ENCODE measurements around the gene ZNF366. TPM values are rescaled to one million over a fixed set of nuclear protein-coding genes. Genes with fewer than 3 reads are reported as not detected.

ZNF366 gene
- total RNA-seq, 2 donors from 2014 or later = not detected

- 91 to 100% methylated on average over 1 to 4 of the region's 5 CpGs for WGBS, 2 experiments (ENCODE audit: insufficient coverage in 1 of 2, insufficient read length in 1 of 2)
- Mint-ChIP-seq H3K4me1 (peaks cover 11% of the 10 kb centered on the region), H3K27ac (no peak overlapping the region), H3K27me3 (ENCODE audit: insufficient read depth) (peaks cover 2% of the 10 kb centered on the region), H3K4me3 (no peak overlapping the region), H3K9me3 (no peaks in the 10 kb centered on the region), H3K36me3 (ENCODE audit: low read depth) (no peaks in the 10 kb centered on the region)
- no peaks in the 10 kb centered on the region for H3K4me1 ChIP-seq (ENCODE audit: control insufficient read depth, insufficient read depth, low read length)
- H3K4me3 ChIP-seq (ENCODE audit: low read length) = no peak overlapping the region
- TF ChIP-seq CTCF (conservative IDR thresholded peaks at IDR 0.05) = no peak
- no peaks in the 10 kb centered on the region for H3K27me3 ChIP-seq (ENCODE audit: control insufficient read depth, insufficient read depth, low read length, poor library complexity, severe bottlenecking)
- H3K9me3 ChIP-seq (ENCODE audit: control insufficient read depth, low read length) = no peaks in the 10 kb centered on the region
- no peak overlapping the region for H3K9ac ChIP-seq (ENCODE audit: extremely low read depth, low read length, poor library complexity, severe bottlenecking)
- H3K36me3 ChIP-seq (ENCODE audit: control insufficient read depth, insufficient read depth, low read length) = no peaks in the 10 kb centered on the region
- H3K27ac ChIP-seq (ENCODE audit: low read depth, low read length) = no peak overlapping the region
- DNase-seq = no peak
These were observed 663 bp upstream of the ZNF366 start for GRCh38 chr5:72507907-72508238.

GRCh38 chr5:72506158-72506549, 1.1 kb downstream of the ZNF366 start:
- Mint-ChIP-seq H3K4me1 (peaks cover 14% of the 10 kb centered on the region), H3K27ac (no peak overlapping the region), H3K9me3 (no peaks in the 10 kb centered on the region), H3K27me3 (ENCODE audit: insufficient read depth) (peaks cover 2% of the 10 kb centered on the region), H3K36me3 (ENCODE audit: low read depth) (no peaks in the 10 kb centered on the region), H3K4me3 (no peak overlapping the region)
- H3K36me3 ChIP-seq (ENCODE audit: control insufficient read depth, insufficient read depth, low read length) = no peaks in the 10 kb centered on the region
- no peak for TF ChIP-seq CTCF (conservative IDR thresholded peaks at IDR 0.05)
- H3K9me3 ChIP-seq (ENCODE audit: control insufficient read depth, low read length) = no peaks in the 10 kb centered on the region
- WGBS, 2 experiments (ENCODE audit: insufficient coverage in 1 of 2, insufficient read length in 1 of 2) = 92 to 98% methylated on average over 7 of the region's 7 CpGs
- no peak overlapping the region for H3K9ac ChIP-seq (ENCODE audit: extremely low read depth, low read length, poor library complexity, severe bottlenecking)
- no peak for DNase-seq
- H3K27me3 ChIP-seq (ENCODE audit: control insufficient read depth, insufficient read depth, low read length, poor library complexity, severe bottlenecking) = no peaks in the 10 kb centered on the region
- H3K27ac ChIP-seq (ENCODE audit: low read depth, low read length) = no peak overlapping the region
- no peak overlapping the region for H3K4me3 ChIP-seq (ENCODE audit: low read length)
- no peaks in the 10 kb centered on the region for H3K4me1 ChIP-seq (ENCODE audit: control insufficient read depth, insufficient read depth, low read length)

GRCh38 chr5:72505539-72506157, 1.6 kb downstream of the ZNF366 start:
- TF ChIP-seq CTCF (conservative IDR thresholded peaks at IDR 0.05) = no peak
- Histone ChIP-seq H3K4me3 (ENCODE audit: low read length) (no peak overlapping the region), H3K4me1 (ENCODE audit: control insufficient read depth, insufficient read depth, low read length) (no peaks in the 10 kb centered on the region), H3K27ac (ENCODE audit: low read depth, low read length) (no peak overlapping the region), H3K36me3 (ENCODE audit: control insufficient read depth, insufficient read depth, low read length) (no peaks in the 10 kb centered on the region), H3K9ac (ENCODE audit: extremely low read depth, low read length, poor library complexity, severe bottlenecking) (no peak overlapping the region), H3K27me3 (ENCODE audit: control insufficient read depth, insufficient read depth, low read length, poor library complexity, severe bottlenecking) (no peaks in the 10 kb centered on the region), H3K9me3 (ENCODE audit: control insufficient read depth, low read length) (no peaks in the 10 kb centered on the region)
- 93 to 96% methylated on average over 4 to 7 of the region's 7 CpGs for WGBS, 2 experiments (ENCODE audit: insufficient coverage in 1 of 2, insufficient read length in 1 of 2)
- no peaks in the 10 kb centered on the region for H3K9me3 Mint-ChIP-seq
- H3K4me3 Mint-ChIP-seq = no peak overlapping the region
- peaks cover 14% of the 10 kb centered on the region for H3K4me1 Mint-ChIP-seq
- H3K27me3 Mint-ChIP-seq (ENCODE audit: insufficient read depth) = no peaks in the 10 kb centered on the region
- no peak for DNase-seq
- no peaks in the 10 kb centered on the region for H3K36me3 Mint-ChIP-seq (ENCODE audit: low read depth)
- no peak overlapping the region for H3K27ac Mint-ChIP-seq

Measured in endodermal cell (in vitro differentiated cells).